Progenitor cell of endocrine pancreas (in vitro differentiated cells): ENCODE results near the gene LTBP1. TPM values are rescaled to one million over a fixed set of nuclear protein-coding genes. Genes with fewer than 3 reads are reported as not detected.

Experiments
- DNase-seq: peaks from one replicate; pipeline ENCODE4 v3.0.0; 2021; ENCODE audit warnings: low spot score; ENCODE audit not compliant: unreplicated experiment
- H3K27ac Mint-ChIP-seq: 2 replicates; pipeline ENCODE4 v1.8.0; 2021; ENCODE audit warnings: mild to moderate bottlenecking, moderate library complexity, mixed read lengths
- H3K27me3 Mint-ChIP-seq: 2 replicates; pipeline ENCODE4 v1.8.0; 2021; ENCODE audit warnings: mixed read lengths
- H3K36me3 Mint-ChIP-seq: 2 replicates; pipeline ENCODE4 v1.8.0; 2022; ENCODE audit warnings: mixed read lengths; ENCODE audit not compliant: insufficient read depth
- H3K4me1 Mint-ChIP-seq: 2 replicates; pipeline ENCODE4 v1.8.0; 2021; ENCODE audit warnings: low read depth, mixed read lengths
- H3K4me3 Mint-ChIP-seq: 2 replicates; pipeline ENCODE4 v1.8.0; 2021; ENCODE audit warnings: low read depth, mild to moderate bottlenecking, moderate library complexity, mixed read lengths
- H3K9me3 Mint-ChIP-seq: 2 replicates; pipeline ENCODE4 v1.8.0; 2021; ENCODE audit warnings: low read depth, mixed read lengths
- microRNA-seq: library from miRNA; unstranded; fragments of <30 nt; microRNA quantifications from one replicate; pipeline ENCODE4 v1.1.0, GENCODE V29; 2020; ENCODE audit warnings: borderline number of aligned reads; ENCODE audit not compliant: unreplicated experiment
- total RNA-seq: library from RNA; stranded (reverse); gene quantifications from 2 replicates; pipeline ENCODE4 v1.2.1, GENCODE V29; 2021
- TF ChIP-seq, protein P1 (sequence below): fragments of 200-600 bp; sonication (generic); IDR thresholded peaks from one replicate; pipeline ENCODE4 v1.5.0; 2021; ENCODE audit warnings: antibody characterized with exemption, mild to moderate bottlenecking; ENCODE audit not compliant: unreplicated experiment

The LTBP1 gene
- total RNA-seq, 1 donor from 2014 or later = 63.0 TPM

- DNase-seq = no peak
- TF ChIP-seq, protein P1, sequence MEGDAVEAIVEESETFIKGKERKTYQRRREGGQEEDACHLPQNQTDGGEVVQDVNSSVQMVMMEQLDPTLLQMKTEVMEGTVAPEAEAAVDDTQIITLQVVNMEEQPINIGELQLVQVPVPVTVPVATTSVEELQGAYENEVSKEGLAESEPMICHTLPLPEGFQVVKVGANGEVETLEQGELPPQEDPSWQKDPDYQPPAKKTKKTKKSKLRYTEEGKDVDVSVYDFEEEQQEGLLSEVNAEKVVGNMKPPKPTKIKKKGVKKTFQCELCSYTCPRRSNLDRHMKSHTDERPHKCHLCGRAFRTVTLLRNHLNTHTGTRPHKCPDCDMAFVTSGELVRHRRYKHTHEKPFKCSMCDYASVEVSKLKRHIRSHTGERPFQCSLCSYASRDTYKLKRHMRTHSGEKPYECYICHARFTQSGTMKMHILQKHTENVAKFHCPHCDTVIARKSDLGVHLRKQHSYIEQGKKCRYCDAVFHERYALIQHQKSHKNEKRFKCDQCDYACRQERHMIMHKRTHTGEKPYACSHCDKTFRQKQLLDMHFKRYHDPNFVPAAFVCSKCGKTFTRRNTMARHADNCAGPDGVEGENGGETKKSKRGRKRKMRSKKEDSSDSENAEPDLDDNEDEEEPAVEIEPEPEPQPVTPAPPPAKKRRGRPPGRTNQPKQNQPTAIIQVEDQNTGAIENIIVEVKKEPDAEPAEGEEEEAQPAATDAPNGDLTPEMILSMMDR = no peak
- no peaks in the 10 kb centered on the region for H3K9me3 Mint-ChIP-seq
- no peaks in the 10 kb centered on the region for H3K36me3 Mint-ChIP-seq
- peaks cover 18% of the 10 kb centered on the region for H3K27me3 Mint-ChIP-seq
- H3K27ac Mint-ChIP-seq = no peak overlapping the region
- H3K4me3 Mint-ChIP-seq = no peak overlapping the region
- no peaks in the 10 kb centered on the region for H3K4me1 Mint-ChIP-seq
Observed at GRCh38 chr2:33442528-33443079, 495.9 kb downstream of the LTBP1 start.

DNA sequence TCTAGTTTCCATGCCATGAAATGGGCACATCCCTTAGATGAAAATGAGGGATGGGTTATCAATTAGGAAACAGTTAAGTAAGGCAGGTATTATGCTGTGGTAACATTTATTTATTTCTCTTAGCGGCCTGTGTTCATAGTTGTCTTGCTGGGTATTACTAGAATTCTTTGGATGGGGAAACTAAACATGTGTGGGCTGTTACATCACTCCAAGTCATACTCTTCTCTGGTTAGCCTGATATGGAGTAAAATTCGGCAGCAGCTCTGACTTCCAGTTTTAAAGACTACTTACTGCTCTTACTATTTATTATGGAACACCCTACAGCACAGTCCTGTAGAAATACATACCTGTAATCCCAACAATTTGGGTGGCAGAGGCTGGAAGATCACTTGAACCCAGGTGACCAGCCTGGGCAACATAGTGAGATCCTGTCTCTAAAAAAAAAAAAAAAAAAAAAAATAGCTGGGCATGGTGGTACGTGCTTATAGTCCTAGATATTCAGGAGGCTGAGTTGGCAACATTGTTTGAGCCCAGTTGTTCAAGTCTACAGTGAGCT lies 496.6 kb downstream of the LTBP1 start:
- DNase-seq = no peak
- Mint-ChIP-seq H3K27me3 (peaks cover 18% of the 10 kb centered on the region), H3K9me3 (no peaks in the 10 kb centered on the region), H3K36me3 (no peaks in the 10 kb centered on the region), H3K27ac (no peak overlapping the region), H3K4me1 (no peaks in the 10 kb centered on the region), H3K4me3 (no peak overlapping the region)
- TF ChIP-seq, protein P1 = no peak

DNA sequence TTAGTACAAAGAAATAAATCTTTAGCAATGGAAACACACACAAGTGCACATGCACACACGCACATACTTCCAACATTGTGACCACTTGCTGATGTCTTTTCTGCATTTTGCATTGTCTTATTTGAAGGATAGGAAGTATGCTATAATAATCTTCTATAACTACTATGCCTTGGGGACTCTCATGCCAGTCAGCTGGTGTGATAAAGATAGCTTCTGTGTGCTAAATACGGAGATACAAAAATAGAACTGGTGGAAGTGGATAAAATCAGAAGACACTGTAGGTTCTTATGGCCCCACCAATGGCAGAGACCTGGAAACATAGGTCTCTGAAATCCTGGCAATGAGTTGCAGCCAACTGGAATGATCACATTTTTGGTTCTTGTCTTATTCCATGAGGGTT lies 498.2 kb downstream of the LTBP1 start:
- peaks cover 8% of the 10 kb centered on the region for H3K27me3 Mint-ChIP-seq
- no peaks in the 10 kb centered on the region for H3K4me1 Mint-ChIP-seq
- DNase-seq = no peak
- H3K9me3 Mint-ChIP-seq = no peaks in the 10 kb centered on the region
- no peak overlapping the region for H3K4me3 Mint-ChIP-seq
- TF ChIP-seq, protein P1 = no peak
- H3K27ac Mint-ChIP-seq = no peak overlapping the region
- H3K36me3 Mint-ChIP-seq = no peaks in the 10 kb centered on the region

- no peak for DNase-seq
- H3K4me3 Mint-ChIP-seq = no peak overlapping the region
- H3K36me3 Mint-ChIP-seq = no peaks in the 10 kb centered on the region
- H3K27ac Mint-ChIP-seq = no peak overlapping the region
- no peaks in the 10 kb centered on the region for H3K27me3 Mint-ChIP-seq
- no peaks in the 10 kb centered on the region for H3K4me1 Mint-ChIP-seq
- H3K9me3 Mint-ChIP-seq = peaks cover 8% of the 10 kb centered on the region
- TF ChIP-seq, protein P1 = no peak
Observed at GRCh38 chr2:33448220-33448899, 501.6 kb downstream of the LTBP1 start.

Small RNA genes lying within 50 kb of the gene (microRNA-seq; reads per million reads assigned to microRNA genes)
- gene MIR4430 = not detected
